Measurements from ENCODE around the gene ZNF280B.
"Not testable (repeated sequence)": the region's sequence is repeated elsewhere in the genome, so short reads cannot be mapped to it uniquely, and the experiment has no call there.

ZNF280B gene

DNA sequence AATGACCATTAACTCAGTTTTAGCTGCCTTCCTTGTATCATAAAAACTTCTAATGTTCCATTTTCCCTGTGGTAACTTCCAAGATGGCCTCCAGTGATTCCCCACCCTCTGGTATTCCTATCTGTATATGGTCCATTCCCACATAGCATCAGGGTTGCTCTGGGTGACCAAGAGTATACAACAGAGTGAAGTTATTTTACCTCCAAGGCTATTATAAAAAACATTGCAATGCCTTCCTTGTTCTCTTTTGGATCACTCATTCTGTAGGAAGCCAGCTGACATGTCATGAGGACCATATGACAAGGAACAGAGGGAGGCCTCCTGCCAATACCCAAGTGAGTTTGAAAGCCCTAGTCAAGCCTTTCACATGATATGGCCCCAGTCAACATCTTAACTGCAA is 30.1 kb downstream of the ZNF280B start:
- H3K4me3 ChIP-seq (ENCODE audit: low read depth, low read length) = no peak overlapping the region
- H3K27me3 ChIP-seq (ENCODE audit: control insufficient read depth, insufficient read depth, low read length) = peaks cover 18% of the 10 kb centered on the region
- no peaks in the 10 kb centered on the region for H3K9me3 ChIP-seq (ENCODE audit: control insufficient read depth, insufficient read depth, low read length)
- H3K27ac ChIP-seq (ENCODE audit: low read depth, low read length) = no peak overlapping the region
- peaks cover 8% of the 10 kb centered on the region for H3K4me1 ChIP-seq (ENCODE audit: control insufficient read depth, insufficient read depth, low read length)
- no peaks in the 10 kb centered on the region for H3K36me3 ChIP-seq (ENCODE audit: control insufficient read depth, insufficient read depth, low read length)
- no peak overlapping the region for H3K9ac ChIP-seq (ENCODE audit: low read depth, low read length)

GRCh38 chr22:22474733-22475132 is 33.8 kb downstream of the ZNF280B start:
- H3K36me3 ChIP-seq (ENCODE audit: control insufficient read depth, insufficient read depth, low read length) = no peaks in the 10 kb centered on the region
- H3K4me1 ChIP-seq (ENCODE audit: control insufficient read depth, insufficient read depth, low read length) = peaks cover 8% of the 10 kb centered on the region
- H3K9me3 ChIP-seq (ENCODE audit: control insufficient read depth, insufficient read depth, low read length) = no peaks in the 10 kb centered on the region
- H3K4me3 ChIP-seq (ENCODE audit: low read depth, low read length) = no peak overlapping the region
- H3K27me3 ChIP-seq (ENCODE audit: control insufficient read depth, insufficient read depth, low read length) = peaks cover 27% of the 10 kb centered on the region
- H3K9ac ChIP-seq (ENCODE audit: low read depth, low read length) = no peak overlapping the region
- H3K27ac ChIP-seq (ENCODE audit: low read depth, low read length) = no peak overlapping the region

- H3K27me3 ChIP-seq (ENCODE audit: control insufficient read depth, insufficient read depth, low read length) = peaks cover 22% of the 10 kb centered on the region; the same call in 1 of the 2 replicates
- H3K4me3 ChIP-seq (ENCODE audit: low read depth, low read length); H3K27ac ChIP-seq (ENCODE audit: low read depth, low read length); H3K9ac ChIP-seq (ENCODE audit: low read depth, low read length); H3K9me3 ChIP-seq (ENCODE audit: control insufficient read depth, insufficient read depth, low read length); H3K36me3 ChIP-seq (ENCODE audit: control insufficient read depth, insufficient read depth, low read length); H3K4me1 ChIP-seq (ENCODE audit: control insufficient read depth, insufficient read depth, low read length): not testable (repeated sequence)
Observed at GRCh38 chr22:22471104-22471503, 37.4 kb downstream of the ZNF280B start.

DNA sequence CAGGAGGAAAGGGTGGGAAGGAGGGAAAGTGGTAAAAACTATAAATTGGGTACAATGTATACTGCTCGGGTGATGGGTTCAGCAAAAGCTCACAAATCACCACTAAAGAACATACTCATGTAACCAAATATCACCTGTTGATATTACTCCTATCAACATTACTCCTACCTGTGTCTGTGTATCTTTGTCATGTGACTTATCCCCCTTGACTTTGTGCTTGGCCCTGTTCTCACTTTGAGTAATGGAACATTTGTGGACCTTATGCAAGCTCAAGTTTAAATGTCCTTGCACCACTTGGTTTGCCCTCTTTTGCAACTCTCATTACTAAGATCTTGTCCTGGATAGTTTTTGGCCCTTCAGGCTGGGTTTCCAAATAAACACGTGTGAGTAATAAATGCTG is 39.0 kb downstream of the ZNF280B start:
- H3K4me3 ChIP-seq (ENCODE audit: low read depth, low read length) = no peak overlapping the region
- no peaks in the 10 kb centered on the region for H3K36me3 ChIP-seq (ENCODE audit: control insufficient read depth, insufficient read depth, low read length)
- no peak overlapping the region for H3K27ac ChIP-seq (ENCODE audit: low read depth, low read length)
- peaks cover 3% of the 10 kb centered on the region; the same call in 1 of the 2 replicates for H3K9me3 ChIP-seq (ENCODE audit: control insufficient read depth, insufficient read depth, low read length)
- no peak overlapping the region for H3K9ac ChIP-seq (ENCODE audit: low read depth, low read length)
- H3K27me3 ChIP-seq (ENCODE audit: control insufficient read depth, insufficient read depth, low read length) = peaks cover 38% of the 10 kb centered on the region
- H3K4me1 ChIP-seq (ENCODE audit: control insufficient read depth, insufficient read depth, low read length) = peaks cover 2% of the 10 kb centered on the region; the same call in 1 of the 2 replicates

GRCh38 chr22:22468794-22469469 is 39.6 kb downstream of the ZNF280B start:
- not testable (repeated sequence) for H3K4me1 ChIP-seq (ENCODE audit: control insufficient read depth, insufficient read depth, low read length); H3K9ac ChIP-seq (ENCODE audit: low read depth, low read length); H3K9me3 ChIP-seq (ENCODE audit: control insufficient read depth, insufficient read depth, low read length)

DNA sequence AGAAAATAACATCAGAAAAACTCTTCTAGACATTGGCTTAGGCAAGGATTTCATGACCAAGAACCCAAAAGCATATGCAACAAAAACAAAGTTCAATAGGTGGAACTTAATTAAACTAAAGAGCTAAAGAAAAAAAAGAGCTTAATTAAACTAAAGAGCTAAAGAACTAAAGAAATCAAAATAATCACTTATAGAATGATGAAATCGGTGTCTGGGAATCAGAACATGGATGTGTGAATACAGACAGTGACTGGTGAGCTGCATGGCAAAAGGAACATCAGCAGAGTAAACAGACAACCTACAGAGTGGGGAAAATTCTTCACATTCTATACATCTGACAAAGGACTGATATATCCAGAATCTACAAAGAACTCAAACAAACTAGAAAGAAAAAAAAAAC is 41.4 kb downstream of the ZNF280B start:
- Histone ChIP-seq H3K27ac (ENCODE audit: low read depth, low read length) (no peak overlapping the region), H3K9ac (ENCODE audit: low read depth, low read length) (no peak overlapping the region), H3K9me3 (ENCODE audit: control insufficient read depth, insufficient read depth, low read length) (peaks cover 3% of the 10 kb centered on the region; the same call in 1 of the 2 replicates), H3K36me3 (ENCODE audit: control insufficient read depth, insufficient read depth, low read length) (no peaks in the 10 kb centered on the region), H3K27me3 (ENCODE audit: control insufficient read depth, insufficient read depth, low read length) (peaks cover 56% of the 10 kb centered on the region), H3K4me3 (ENCODE audit: low read depth, low read length) (no peak overlapping the region), H3K4me1 (ENCODE audit: control insufficient read depth, insufficient read depth, low read length) (no peaks in the 10 kb centered on the region)

More at GRCh38 chr22:22468794-22469469, 39.6 kb downstream of the ZNF280B start:
- not testable (repeated sequence) for H3K36me3 ChIP-seq (ENCODE audit: control insufficient read depth, insufficient read depth, low read length); H3K4me3 ChIP-seq (ENCODE audit: low read depth, low read length); H3K27ac ChIP-seq (ENCODE audit: low read depth, low read length)
- H3K27me3 ChIP-seq (ENCODE audit: control insufficient read depth, insufficient read depth, low read length) = peaks cover 42% of the 10 kb centered on the region

DNA sequence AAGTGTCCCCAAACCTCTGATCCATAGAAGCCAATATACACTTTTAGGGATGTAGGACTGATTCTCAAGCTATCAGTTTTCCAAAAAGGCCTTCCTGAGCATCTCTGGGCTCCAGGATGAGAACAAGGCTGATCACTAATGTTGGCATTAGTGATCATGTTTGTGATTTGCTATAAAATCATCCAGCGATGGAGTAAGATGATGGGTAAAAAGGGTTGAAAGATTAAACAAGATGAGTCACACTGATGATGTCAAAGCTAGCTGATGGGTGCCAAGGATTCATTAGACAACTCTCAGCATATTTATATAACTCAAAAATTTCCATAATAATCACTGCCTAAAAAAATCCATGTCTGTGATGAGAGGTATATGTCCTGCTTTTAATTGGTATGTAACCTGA is 42.8 kb downstream of the ZNF280B start:
- Histone ChIP-seq H3K4me3 (ENCODE audit: low read depth, low read length) (no peak overlapping the region), H3K36me3 (ENCODE audit: control insufficient read depth, insufficient read depth, low read length) (no peaks in the 10 kb centered on the region), H3K27me3 (ENCODE audit: control insufficient read depth, insufficient read depth, low read length) (peaks cover 62% of the 10 kb centered on the region)

DNA sequence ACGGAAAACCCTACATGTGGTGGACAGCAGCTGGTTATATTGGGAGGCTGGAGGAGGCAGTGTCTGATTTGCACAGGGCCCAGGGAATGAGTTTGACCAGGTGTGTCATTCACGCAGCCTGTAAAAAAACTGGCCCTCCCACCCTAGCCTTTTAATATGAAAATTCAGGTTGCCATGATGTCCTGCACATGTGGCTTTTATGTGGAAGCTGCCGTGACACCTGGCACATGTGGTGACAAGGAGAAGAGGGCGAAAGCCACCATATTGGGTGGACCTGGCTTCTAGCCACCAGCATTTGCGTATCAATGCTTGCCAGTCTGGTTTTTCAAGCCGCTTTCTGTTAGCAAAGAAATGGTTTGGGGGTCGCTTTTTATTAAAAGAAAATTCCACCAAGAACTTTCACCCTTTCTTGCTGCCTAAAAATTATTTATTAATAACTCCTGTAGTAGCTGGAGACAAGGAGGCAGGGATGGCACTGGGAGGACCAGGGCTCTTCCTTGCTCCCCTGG is 43.4 kb downstream of the ZNF280B start:
- Histone ChIP-seq H3K27me3 (ENCODE audit: control insufficient read depth, insufficient read depth, low read length) (peaks cover 63% of the 10 kb centered on the region), H3K4me3 (ENCODE audit: low read depth, low read length) (no peak overlapping the region), H3K9me3 (ENCODE audit: control insufficient read depth, insufficient read depth, low read length) (peaks cover 7% of the 10 kb centered on the region)

More for the DNA sequence above, 42.8 kb downstream of the ZNF280B start:
- H3K9me3 ChIP-seq (ENCODE audit: control insufficient read depth, insufficient read depth, low read length) = peaks cover 3% of the 10 kb centered on the region; the same call in 1 of the 2 replicates
- H3K9ac ChIP-seq (ENCODE audit: low read depth, low read length) = no peak overlapping the region
- no peak overlapping the region for H3K27ac ChIP-seq (ENCODE audit: low read depth, low read length)
- H3K4me1 ChIP-seq (ENCODE audit: control insufficient read depth, insufficient read depth, low read length) = no peaks in the 10 kb centered on the region

GRCh38 chr22:22464541-22465054 is 43.9 kb downstream of the ZNF280B start:
- peaks cover 12% of the 10 kb centered on the region for H3K9me3 ChIP-seq (ENCODE audit: control insufficient read depth, insufficient read depth, low read length)
- H3K4me1 ChIP-seq (ENCODE audit: control insufficient read depth, insufficient read depth, low read length) = no peaks in the 10 kb centered on the region
- H3K36me3 ChIP-seq (ENCODE audit: control insufficient read depth, insufficient read depth, low read length) = no peaks in the 10 kb centered on the region
- H3K4me3 ChIP-seq (ENCODE audit: low read depth, low read length) = no peak overlapping the region
- H3K27me3 ChIP-seq (ENCODE audit: control insufficient read depth, insufficient read depth, low read length) = peaks cover 58% of the 10 kb centered on the region
- no peak overlapping the region for H3K27ac ChIP-seq (ENCODE audit: low read depth, low read length)
- H3K9ac ChIP-seq (ENCODE audit: low read depth, low read length) = no peak overlapping the region

More for the DNA sequence above, 43.4 kb downstream of the ZNF280B start:
- H3K4me1 ChIP-seq (ENCODE audit: control insufficient read depth, insufficient read depth, low read length) = no peaks in the 10 kb centered on the region
- no peak overlapping the region for H3K9ac ChIP-seq (ENCODE audit: low read depth, low read length)
- H3K36me3 ChIP-seq (ENCODE audit: control insufficient read depth, insufficient read depth, low read length) = no peaks in the 10 kb centered on the region
- H3K27ac ChIP-seq (ENCODE audit: low read depth, low read length) = no peak overlapping the region

GRCh38 chr22:22463855-22464540 is 44.5 kb downstream of the ZNF280B start:
- Histone ChIP-seq H3K4me1 (ENCODE audit: control insufficient read depth, insufficient read depth, low read length) (no peaks in the 10 kb centered on the region), H3K27ac (ENCODE audit: low read depth, low read length) (no peak overlapping the region), H3K9ac (ENCODE audit: low read depth, low read length) (no peak overlapping the region), H3K4me3 (ENCODE audit: low read depth, low read length) (no peak overlapping the region), H3K36me3 (ENCODE audit: control insufficient read depth, insufficient read depth, low read length) (no peaks in the 10 kb centered on the region), H3K27me3 (ENCODE audit: control insufficient read depth, insufficient read depth, low read length) (peaks cover 63% of the 10 kb centered on the region), H3K9me3 (ENCODE audit: control insufficient read depth, insufficient read depth, low read length) (peaks cover 16% of the 10 kb centered on the region)

Data from HUES48 (cell line).